ENCODE data around the gene CABLES1. TPM values are rescaled to one million over a fixed set of nuclear protein-coding genes. Genes with fewer than 3 reads are reported as not detected.

CABLES1 gene
- total RNA-seq, 4 donors from 2014 or later, result 4.0 to 24.0 (median 10.2) TPM

GRCh38 chr18:23250893-23251656 lies 115.8 kb downstream of the CABLES1 start:
- 80 to 85% methylated on average over 12 to 13 of the region's 13 CpGs for WGBS, 2 donors (ENCODE audit: low coverage in 1 of 2)
- peaks cover 0 to 6% (median 0%) of the 10 kb centered on the region in 3 donors for H3K9me3 ChIP-seq
- no peaks in the 10 kb centered on the region for H3K4me1 ChIP-seq
- ATAC-seq, result peak; percentile 30
- H3K27me3 ChIP-seq, result no peaks in the 10 kb centered on the region
- no peak overlapping the region for H3K27ac ChIP-seq
- H3K36me3 ChIP-seq, result peaks cover 0 to 48% of the 10 kb centered on the region in 2 donors
- no peak overlapping the region for H3K4me3 ChIP-seq
- no peak for TF ChIP-seq POLR2A (IDR thresholded peaks at IDR 0.05)
- TF ChIP-seq CTCF (IDR thresholded peaks at IDR 0.05), result no peak
- no peak for TF ChIP-seq EP300 (IDR thresholded peaks at IDR 0.05)
- TF ChIP-seq POLR2AphosphoS5 (IDR thresholded peaks at IDR 0.05), result no peak

- ATAC-seq, result no peak
- no peaks in the 10 kb centered on the region for H3K27me3 ChIP-seq
- H3K4me1 ChIP-seq, result no peaks in the 10 kb centered on the region
- peaks cover 0 to 42% of the 10 kb centered on the region in 2 donors for H3K36me3 ChIP-seq
- WGBS, 2 donors (ENCODE audit: low coverage in 1 of 2), result 89% methylated on average over 9 of the region's 12 CpGs; no CpG with 5 or more reads in 1 of the 2 donors
- peaks cover 0 to 6% (median 0%) of the 10 kb centered on the region in 3 donors for H3K9me3 ChIP-seq
- H3K4me3 ChIP-seq, result no peak overlapping the region
- H3K27ac ChIP-seq, result no peak overlapping the region
- TF ChIP-seq POLR2AphosphoS5 (IDR thresholded peaks at IDR 0.05) (no peak), POLR2A (IDR thresholded peaks at IDR 0.05) (no peak), EP300 (IDR thresholded peaks at IDR 0.05) (no peak), CTCF (IDR thresholded peaks at IDR 0.05) (no peak)
Measured at GRCh38 chr18:23253630-23254029, 118.3 kb downstream of the CABLES1 start.

- no peak for ATAC-seq
- H3K27ac ChIP-seq, result no peak overlapping the region
- no peaks in the 10 kb centered on the region for H3K27me3 ChIP-seq
- TF ChIP-seq CTCF (IDR thresholded peaks at IDR 0.05) (no peak), EP300 (IDR thresholded peaks at IDR 0.05) (no peak), POLR2A (IDR thresholded peaks at IDR 0.05) (no peak), POLR2AphosphoS5 (IDR thresholded peaks at IDR 0.05) (no peak)
- H3K36me3 ChIP-seq, result peaks cover 0 to 42% of the 10 kb centered on the region in 2 donors
- no peak overlapping the region for H3K4me3 ChIP-seq
- 89 to 92% methylated on average over 2 to 9 of the region's 9 CpGs for WGBS, 2 donors (ENCODE audit: low coverage in 1 of 2)
- H3K9me3 ChIP-seq, result no peaks in the 10 kb centered on the region
- H3K4me1 ChIP-seq, result peaks cover 0 to 23% (median 16%) of the 10 kb centered on the region in 3 donors
Measured at GRCh38 chr18:23257137-23257536, 121.9 kb downstream of the CABLES1 start.

GRCh38 chr18:23257686-23258565 lies 122.6 kb downstream of the CABLES1 start:
- WGBS, 2 donors (ENCODE audit: low coverage in 1 of 2), result 86 to 92% methylated on average over 15 to 18 of the region's 25 CpGs
- H3K36me3 ChIP-seq, result peaks cover 0 to 34% of the 10 kb centered on the region in 2 donors
- H3K27me3 ChIP-seq, result no peaks in the 10 kb centered on the region
- no peak overlapping the region for H3K4me3 ChIP-seq
- peaks cover 0 to 23% (median 16%) of the 10 kb centered on the region in 3 donors for H3K4me1 ChIP-seq
- ATAC-seq, result no peak
- peak overlapping the region in 1 of 4 donors; percentile 29 for H3K27ac ChIP-seq
- TF ChIP-seq POLR2AphosphoS5 (IDR thresholded peaks at IDR 0.05) (no peak), EP300 (IDR thresholded peaks at IDR 0.05) (no peak), POLR2A (IDR thresholded peaks at IDR 0.05) (no peak), CTCF (IDR thresholded peaks at IDR 0.05) (no peak)
- no peaks in the 10 kb centered on the region for H3K9me3 ChIP-seq

All from gastroesophageal sphincter (tissue), 4 donors.